Astrocyte of the cerebellum (primary cell): ENCODE measurements around the gene DAP3.

Experiments used
- DNase-seq: peaks from one replicate; pipeline ENCODE4 v3.0.0-alpha.2; 2011; ENCODE audit warnings: low read depth
- H3K4me3 ChIP-seq: 2 replicates; pipeline ENCODE4 v1.5.1; 2011; ENCODE audit warnings: mild to moderate bottlenecking, low read depth, low read length, moderate library complexity
- CTCF ChIP-seq: IDR thresholded peaks from 2 replicates; pipeline ENCODE4 v1.5.1; 2012; ENCODE audit warnings: low read length, low read depth, moderate library complexity, mild to moderate bottlenecking; ENCODE audit errors: missing control alignments
- in situ Hi-C: cut with HindIII; loops from 2 replicates; pipeline ENCODE4 v1.10.0; 2017; ENCODE audit warnings: low sequenced_read_pairs

DAP3 gene

GRCh38 chr1:155688324-155689080 lies 389 bp upstream of the DAP3 start, which contains the start of gene YY1AP1:
TSS of gene YY1AP1 (minus strand) at chr1:155688774. CDS start at chr1:155680436, 8,338 bp downstream.
- peak within 1 kb of the TSS; percentile 88 for H3K4me3 ChIP-seq
- peak; percentile 49 for DNase-seq
- in situ Hi-C loops = no loop called here
- TF ChIP-seq CTCF = no peak

GRCh38 chr1:155691992-155692528 lies 3.2 kb downstream of the DAP3 start:
- H3K4me3 ChIP-seq = no peak overlapping the region

GRCh38 chr1:155694167-155694566 lies 5.3 kb downstream of the DAP3 start:
- DNase-seq = no peak
- H3K4me3 ChIP-seq = no peak overlapping the region
- in situ Hi-C loops = no loop called here
- TF ChIP-seq CTCF = no peak

More at GRCh38 chr1:155691992-155692528, 3.2 kb downstream of the DAP3 start:
- in situ Hi-C loops = no loop called here
- TF ChIP-seq CTCF = no peak
- DNase-seq = no peak

GRCh38 chr1:155695072-155695471 lies 6.2 kb downstream of the DAP3 start:
- no peak for DNase-seq
- no peak for TF ChIP-seq CTCF
- H3K4me3 ChIP-seq = no peak overlapping the region

GRCh38 chr1:155695608-155696007 lies 6.7 kb downstream of the DAP3 start:
- DNase-seq = no peak
- TF ChIP-seq CTCF = no peak
- H3K4me3 ChIP-seq = no peak overlapping the region
- in situ Hi-C loops = no loop called here

More at GRCh38 chr1:155695072-155695471, 6.2 kb downstream of the DAP3 start:
- in situ Hi-C loops = no loop called here

GRCh38 chr1:155696524-155696923 lies 7.6 kb downstream of the DAP3 start:
- DNase-seq = no peak
- no peak overlapping the region for H3K4me3 ChIP-seq
- in situ Hi-C loops = no loop called here
- TF ChIP-seq CTCF = no peak
